GOT3 (cell line): ENCODE measurements around the gene KDM4B.
A peak's percentile ranks its signal among the peaks of the same experiment; 100 is the strongest.
"Not testable (repeated sequence)": the region's sequence is repeated elsewhere in the genome, so short reads cannot be mapped to it uniquely, and the experiment has no call there.

Experiments used
- DNase-seq: peaks from one replicate; lab custom pipeline; 2025; ENCODE audit warnings: mixed read lengths; lab: John Stamatoyannopoulos, UW

KDM4B gene

DNA sequence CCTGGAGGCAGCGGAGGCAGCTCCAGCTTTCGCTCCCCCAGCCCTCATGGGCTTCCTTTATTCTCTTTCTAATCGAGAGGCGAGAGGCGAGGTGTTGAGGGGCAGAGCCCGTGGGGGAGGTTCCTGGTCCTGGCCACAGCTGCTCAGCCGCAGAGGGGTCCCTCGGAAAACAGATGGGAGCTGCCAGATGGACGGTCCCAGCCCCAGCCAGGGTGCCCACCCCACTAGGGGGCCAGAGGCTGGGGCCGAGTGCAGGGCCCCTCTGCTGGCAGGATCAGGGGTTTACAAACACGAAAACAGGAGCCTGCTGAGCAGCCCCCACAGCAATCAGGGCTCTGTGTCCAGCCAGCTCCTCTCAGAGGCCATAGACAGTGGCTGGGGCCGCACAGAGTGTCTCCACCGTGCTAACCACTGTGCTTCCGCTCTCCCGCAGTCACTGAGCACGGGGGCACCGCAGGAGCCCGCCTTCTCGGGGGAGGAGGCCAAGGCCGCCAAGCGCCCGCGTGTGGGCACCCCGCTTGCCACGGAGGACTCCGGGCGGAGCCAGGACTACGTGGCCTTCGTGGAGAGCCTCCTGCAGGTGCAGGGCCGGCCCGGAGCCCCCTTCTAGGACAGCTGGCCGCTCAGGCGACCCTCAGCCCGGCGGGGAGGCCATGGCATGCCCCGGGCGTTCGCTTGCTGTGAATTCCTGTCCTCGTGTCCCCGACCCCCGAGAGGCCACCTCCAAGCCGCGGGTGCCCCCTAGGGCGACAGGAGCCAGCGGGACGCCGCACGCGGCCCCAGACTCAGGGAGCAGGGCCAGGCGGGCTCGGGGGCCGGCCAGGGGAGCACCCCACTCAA, 182.2 kb downstream of the KDM4B start:
- DNase-seq = no peak

- DNase-seq = no peak
Measured at GRCh38 chr19:5152013-5152763, 183.3 kb downstream of the KDM4B start.

GRCh38 chr19:5152767-5153532, 184.0 kb downstream of the KDM4B start:
- no peak for DNase-seq

DNA sequence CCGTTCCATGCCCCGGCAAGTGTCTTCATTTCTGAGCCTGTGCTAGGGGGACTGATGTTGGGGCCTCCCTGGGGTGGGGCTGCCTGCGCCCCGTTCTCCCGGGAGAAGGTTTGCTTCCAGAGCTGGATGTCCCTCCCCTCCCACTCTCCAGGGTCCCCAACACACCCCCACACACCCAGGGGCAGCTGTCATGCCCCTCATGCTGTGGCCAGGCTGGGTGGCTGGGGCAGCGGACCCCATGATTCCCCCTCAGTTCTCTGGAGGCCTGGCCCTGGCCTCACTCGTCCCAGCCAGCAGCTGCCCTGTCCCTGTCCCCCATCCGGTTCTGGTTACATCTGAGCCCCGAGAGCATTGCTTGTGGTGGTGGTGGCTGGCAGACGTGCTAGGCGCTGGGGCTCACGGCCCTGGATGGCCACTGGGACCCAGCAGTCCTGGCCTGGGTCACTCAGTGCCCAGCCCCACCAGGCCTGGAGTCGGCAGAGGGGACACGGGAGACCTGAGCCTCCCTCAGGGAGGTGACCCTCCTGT, 184.8 kb downstream of the KDM4B start:
- DNase-seq = no peak

- DNase-seq = no peak
Measured at GRCh38 chr19:5154129-5154798, 185.4 kb downstream of the KDM4B start.

DNA sequence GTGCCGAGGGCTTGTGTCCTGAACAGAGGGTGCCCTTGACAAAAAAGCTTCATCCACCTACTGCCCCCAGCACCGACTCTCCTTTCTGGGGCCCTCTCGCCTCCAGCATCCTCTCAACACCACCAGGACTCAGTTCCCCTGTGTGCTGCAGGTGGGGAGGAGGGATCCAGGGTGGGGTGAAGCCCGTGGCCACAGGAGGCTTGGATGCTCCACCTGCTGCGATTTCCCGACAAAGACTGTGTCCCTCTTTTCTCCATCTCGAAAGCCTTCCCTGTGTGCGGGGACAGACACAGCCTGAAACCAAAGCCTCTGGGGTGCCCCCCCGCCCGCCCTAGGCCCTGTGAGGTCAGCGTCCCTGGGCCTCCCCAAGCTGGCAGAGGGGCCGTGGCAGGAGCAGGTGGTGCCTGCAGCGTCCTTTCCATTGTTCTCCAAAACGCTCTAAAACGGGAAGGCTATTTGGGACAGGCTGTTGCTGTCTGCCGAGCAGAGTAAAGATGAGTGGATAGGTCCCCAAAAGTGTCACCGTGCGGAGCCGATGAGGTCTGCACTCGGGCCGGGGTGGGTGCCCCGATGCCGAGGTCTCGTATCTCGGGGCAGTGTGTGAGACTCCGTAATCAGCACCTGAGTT, 186.0 kb downstream of the KDM4B start:
- DNase-seq = no peak

GRCh38 chr19:5155586-5156210, 186.8 kb downstream of the KDM4B start:
- no peak for DNase-seq

GRCh38 chr19:5156231-5156986, 187.5 kb downstream of the KDM4B start:
- no peak for DNase-seq

DNA sequence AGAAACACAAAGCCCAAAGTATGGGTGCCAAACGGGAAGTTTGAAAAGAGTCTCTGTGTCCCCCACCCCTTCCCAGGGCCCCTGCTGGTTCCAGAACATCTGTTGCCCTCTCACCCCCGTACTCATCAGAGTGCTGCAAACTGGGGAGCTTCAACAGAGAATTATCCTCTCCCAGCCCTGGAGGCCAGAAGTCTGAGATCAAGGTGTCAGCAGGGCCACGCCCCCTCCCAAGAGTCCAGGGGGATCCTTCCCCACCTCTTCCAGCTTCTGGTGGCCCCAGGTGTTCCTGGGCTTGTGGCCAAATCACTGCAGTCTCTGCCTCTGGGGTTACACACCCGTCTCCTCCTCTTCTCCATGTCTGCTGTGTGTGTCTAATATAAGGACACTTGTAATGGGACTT, 188.3 kb downstream of the KDM4B start:
- no peak for DNase-seq

DNA sequence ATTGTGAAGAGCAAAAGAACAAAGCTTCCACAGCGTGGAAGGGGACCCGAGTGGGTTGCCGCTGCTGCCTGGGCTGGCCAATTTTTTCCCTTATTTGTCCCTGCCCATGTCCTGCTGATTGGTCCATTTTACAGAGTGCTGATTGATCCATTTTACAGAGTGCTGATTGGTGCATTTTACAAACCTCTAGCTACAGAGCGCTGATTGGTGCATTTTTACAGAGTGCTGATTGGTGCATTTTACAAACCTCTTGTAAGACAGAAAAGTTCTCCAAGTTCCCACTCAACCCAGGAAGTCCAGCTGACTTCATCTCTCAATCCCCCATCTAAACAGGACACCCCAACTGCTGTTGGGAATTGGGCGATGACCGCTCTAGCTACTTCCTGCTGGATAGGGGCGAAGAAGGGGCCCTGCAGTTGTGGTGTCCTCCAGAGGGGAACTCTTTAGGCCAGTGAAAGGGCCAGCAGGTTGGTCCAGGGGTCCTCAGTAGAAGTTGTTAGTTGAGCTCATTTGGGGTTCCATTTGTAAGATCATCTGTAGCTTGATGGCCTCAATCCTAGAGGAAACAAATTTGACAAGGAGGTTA, 189.7 kb downstream of the KDM4B start:
- DNase-seq = not testable (repeated sequence)

GRCh38 chr19:5160158-5160795, 191.4 kb downstream of the KDM4B start:
- DNase-seq = not testable (repeated sequence)

DNA sequence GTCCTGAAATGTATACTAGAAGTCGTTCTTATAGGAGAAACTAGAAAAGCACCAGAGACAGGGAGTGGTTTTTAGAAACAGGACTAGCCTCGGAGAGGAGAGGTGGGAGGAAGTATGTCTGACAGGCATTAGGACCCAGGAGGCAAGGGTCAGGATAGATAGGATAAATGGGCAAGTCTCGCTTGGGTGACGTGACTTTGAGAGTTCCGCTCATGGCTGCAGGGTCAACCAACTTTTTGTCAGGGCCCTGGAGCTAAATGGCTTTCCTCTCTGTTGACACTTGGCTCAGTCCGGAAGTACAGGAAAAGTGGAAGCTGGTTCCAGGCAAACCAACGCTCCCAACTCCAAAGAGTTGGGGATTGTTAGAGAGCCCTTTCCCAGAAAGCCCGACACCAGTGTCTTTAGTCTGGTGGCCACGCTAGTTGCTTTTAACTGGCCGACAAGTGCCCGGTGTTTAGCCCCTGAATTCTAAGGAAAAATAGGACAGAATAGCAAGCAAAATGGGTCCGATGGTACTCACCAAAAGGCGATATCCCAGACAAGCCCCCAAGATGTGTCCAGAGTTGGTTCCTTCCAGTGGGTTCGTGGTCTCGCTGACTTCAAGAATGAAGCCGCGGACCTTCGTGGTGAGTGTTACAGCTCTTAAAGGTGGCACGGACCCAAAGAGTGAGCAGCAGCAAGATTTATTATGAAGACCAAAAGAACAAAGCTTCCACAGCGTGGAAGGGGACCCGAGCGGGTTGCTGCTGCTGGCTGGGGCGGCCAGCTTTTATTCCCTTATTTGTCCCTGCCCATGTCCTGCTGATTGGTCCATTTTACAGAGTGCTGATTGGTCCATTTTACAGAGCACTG, 196.2 kb downstream of the KDM4B start:
- not testable (repeated sequence) for DNase-seq

DNA sequence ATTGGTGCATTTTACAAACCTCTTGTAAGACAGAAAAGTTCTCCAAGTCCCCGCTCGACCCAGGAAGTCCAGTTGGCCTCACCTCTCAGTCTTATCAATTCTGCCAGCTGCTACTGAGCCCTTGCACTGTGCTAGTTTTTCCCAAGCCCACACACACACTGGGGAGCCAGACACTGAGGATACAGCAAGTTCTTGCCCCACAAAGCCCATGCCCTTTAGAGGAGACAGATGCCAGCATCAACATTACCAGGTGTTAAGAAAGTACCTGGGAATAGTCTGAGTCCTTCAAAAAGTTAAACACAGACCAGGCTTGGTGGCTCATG, 196.7 kb downstream of the KDM4B start:
- DNase-seq = no peak

DNA sequence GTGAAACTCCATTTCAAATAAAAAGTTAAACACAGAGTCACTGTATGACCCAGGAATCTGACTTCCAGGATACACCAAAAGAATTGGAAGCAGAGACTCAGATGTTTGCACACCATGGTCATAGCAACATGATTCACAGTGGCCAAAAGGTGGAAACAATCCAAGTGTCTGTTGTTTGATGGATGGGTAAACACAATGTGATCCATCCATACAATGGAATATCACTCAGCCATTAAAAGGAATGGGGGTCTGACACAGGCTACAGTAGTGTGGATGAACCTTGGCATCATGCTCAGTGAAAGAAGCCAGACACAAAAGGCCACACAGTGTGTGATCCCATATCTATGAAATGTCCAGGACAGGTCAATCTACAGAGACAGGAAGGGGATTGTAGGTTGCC, 197.3 kb downstream of the KDM4B start:
- no peak for DNase-seq

DNA sequence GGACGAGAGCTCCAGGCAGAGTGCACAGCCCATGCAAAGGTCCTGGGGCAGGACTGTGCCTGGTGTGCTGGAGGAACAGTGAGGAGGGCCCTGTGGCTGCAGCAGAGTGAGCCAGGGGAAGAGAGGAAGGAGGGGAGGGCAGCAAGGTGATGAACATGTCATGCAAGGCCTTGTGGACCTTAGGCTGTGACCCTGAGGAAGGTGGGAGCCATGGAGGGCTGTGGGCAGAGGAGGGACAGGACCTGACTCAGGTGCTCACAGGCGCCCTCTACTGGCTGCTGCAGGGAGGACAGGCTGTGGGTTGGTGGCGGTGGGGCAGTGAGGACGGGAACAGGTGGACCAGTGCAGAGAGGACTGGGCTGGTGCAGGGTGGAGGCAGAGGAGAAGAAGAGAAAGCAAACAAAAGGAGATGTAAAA, 201.4 kb downstream of the KDM4B start:
- DNase-seq = no peak

DNA sequence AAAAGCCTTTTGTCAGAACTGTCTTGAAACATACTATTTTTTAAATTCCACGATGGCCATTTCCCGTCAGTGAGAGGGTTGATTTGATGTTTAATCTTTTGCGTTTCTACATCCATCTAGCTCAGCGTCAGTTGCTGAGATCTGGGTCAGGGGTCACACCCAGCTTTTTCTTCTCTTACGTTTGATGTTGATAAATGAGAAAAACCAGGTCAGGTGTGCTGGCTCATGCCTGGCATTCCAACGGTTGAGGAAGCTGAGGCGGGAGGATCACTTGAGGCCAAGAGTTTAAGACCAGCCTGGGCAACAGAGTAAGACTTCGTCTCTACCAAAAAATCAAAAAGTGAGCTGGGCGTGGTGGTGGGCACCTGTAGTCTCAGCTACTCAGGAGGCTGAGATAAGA, 202.8 kb downstream of the KDM4B start:
- no peak for DNase-seq

DNA sequence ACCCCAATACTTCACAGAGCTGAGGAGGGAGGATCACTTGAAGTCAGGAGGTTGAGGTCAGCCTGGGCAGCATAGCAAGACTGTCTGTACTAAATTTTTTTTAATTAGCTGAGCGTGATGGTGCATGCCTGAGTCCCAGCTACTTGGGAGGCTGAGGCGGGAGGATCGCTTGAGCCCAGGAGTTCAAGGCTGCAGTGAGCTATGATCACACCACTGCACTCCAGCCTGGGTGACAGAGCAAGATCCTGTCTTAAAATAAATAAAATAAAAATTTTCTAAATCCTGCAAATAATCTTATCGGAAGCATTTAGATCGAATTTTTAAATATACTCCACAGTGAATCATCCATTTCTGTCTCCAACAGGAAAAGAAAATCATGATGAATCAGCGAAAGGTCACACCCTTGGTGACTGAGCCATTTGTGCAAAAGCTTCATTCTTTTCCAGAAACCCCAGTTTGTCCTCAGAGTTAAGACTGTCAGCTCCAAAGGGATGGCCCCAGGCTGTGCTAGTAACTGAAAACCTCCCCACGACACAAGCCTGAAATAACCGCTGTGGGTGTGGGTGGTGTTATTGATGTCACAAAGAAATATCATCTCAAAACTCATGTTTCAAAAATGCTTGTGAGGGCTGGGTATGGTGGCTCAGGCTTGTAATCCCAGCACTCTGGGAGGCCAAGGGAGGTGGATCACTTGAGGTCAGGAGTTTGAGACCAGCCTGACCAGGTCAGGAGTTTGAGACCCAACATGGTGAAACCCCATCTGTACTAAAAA, 204.1 kb downstream of the KDM4B start:
- peak; percentile 50 for DNase-seq

DNA sequence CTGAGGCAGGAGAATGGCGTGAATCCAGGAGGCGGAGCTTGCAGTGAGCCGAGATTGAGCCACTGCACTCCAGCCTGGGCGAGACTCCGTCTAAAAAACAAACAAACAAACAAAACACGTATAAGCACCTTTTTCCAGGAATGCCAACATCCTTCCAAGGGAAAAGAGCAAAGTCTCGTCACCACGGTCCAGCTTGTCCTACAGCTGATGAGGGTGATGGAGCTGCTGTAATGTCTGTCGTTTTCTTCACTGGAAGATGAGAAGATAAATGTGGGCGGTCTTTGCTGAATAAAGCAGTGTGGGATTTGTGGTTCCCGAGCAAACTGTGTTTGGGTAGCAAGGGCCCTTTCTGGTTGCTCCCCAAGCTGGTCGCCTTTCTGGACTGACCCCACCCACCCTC, 205.1 kb downstream of the KDM4B start:
- no peak for DNase-seq
